KMS-11 (cell line): Measurements from ENCODE around the gene NKX2-2.

Experiments used
- H2AFZ ChIP-seq: fragments of 200-600 bp; sonication (generic); 2 replicates; pipeline ENCODE4 v1.6.1; 2016; ENCODE audit warnings: antibody characterized with exemption, mixed run types, low read depth
- H3K27ac ChIP-seq: fragments of 200-600 bp; sonication (generic); 2 replicates; pipeline ENCODE4 v1.6.1; 2016; ENCODE audit warnings: mild to moderate bottlenecking, mixed run types
- H3K27me3 ChIP-seq: fragments of 200-600 bp; sonication (generic); 2 replicates; pipeline ENCODE4 v1.6.1; 2017; ENCODE audit warnings: mild to moderate bottlenecking, low read depth, mixed run types, moderate library complexity; ENCODE audit not compliant: insufficient read depth
- H3K36me3 ChIP-seq: fragments of 200-600 bp; sonication (generic); 2 replicates; pipeline ENCODE4 v1.6.1; 2017; ENCODE audit warnings: mild to moderate bottlenecking, mixed run types; ENCODE audit not compliant: insufficient read depth
- H3K4me1 ChIP-seq: fragments of 200-600 bp; sonication (generic); 2 replicates; pipeline ENCODE4 v1.6.1; 2016; ENCODE audit warnings: mild to moderate bottlenecking, low read depth, mixed run types; ENCODE audit not compliant: poor library complexity, severe bottlenecking
- H3K4me2 ChIP-seq: fragments of 200-600 bp; sonication (generic); 2 replicates; pipeline ENCODE4 v1.7.0; 2016; ENCODE audit warnings: mild to moderate bottlenecking, mixed run types
- H3K4me3 ChIP-seq: fragments of 200-600 bp; sonication (generic); IDR thresholded peaks from 2 replicates; pipeline ENCODE4 v1.6.1; 2017; ENCODE audit warnings: low read depth, low read length, mixed read lengths; ENCODE audit not compliant: insufficient read depth
- H3K79me2 ChIP-seq: fragments of 200-600 bp; sonication (generic); 2 replicates; pipeline ENCODE4 v1.6.1; 2016; ENCODE audit warnings: low read depth, mixed run types; ENCODE audit not compliant: insufficient read depth
- H3K9ac ChIP-seq: fragments of 200-600 bp; sonication (generic); 2 replicates; pipeline ENCODE4 v1.6.1; 2016; ENCODE audit warnings: mild to moderate bottlenecking, mixed run types
- H4K20me1 ChIP-seq: fragments of 200-600 bp; sonication (generic); 2 replicates; pipeline ENCODE4 v1.6.1; 2016; ENCODE audit warnings: mild to moderate bottlenecking, mixed run types; ENCODE audit not compliant: insufficient read depth
- CTCF ChIP-seq: fragments of 200-600 bp; sonication (generic); conservative IDR thresholded peaks from 2 replicates; pipeline ENCODE4 v1.6.1; 2017; ENCODE audit warnings: low read depth, mild to moderate bottlenecking, antibody characterized with exemption, low read length, moderate library complexity, mixed read lengths

Gene NKX2-2

GRCh38 chr20:21515300-21516179 lies 1.7 kb upstream of the NKX2-2 start:
- no peak overlapping the region for H3K27ac ChIP-seq
- H3K9ac ChIP-seq: no peak overlapping the region
- no peaks in the 10 kb centered on the region for H3K79me2 ChIP-seq
- H3K36me3 ChIP-seq: no peaks in the 10 kb centered on the region
- H3K27me3 ChIP-seq: peaks cover 6% of the 10 kb centered on the region
- no peaks in the 10 kb centered on the region for H3K4me1 ChIP-seq
- H4K20me1 ChIP-seq: no peaks in the 10 kb centered on the region
- no peak overlapping the region for H2AFZ ChIP-seq
- H3K4me2 ChIP-seq: no peak overlapping the region
- no peak overlapping the region for H3K4me3 ChIP-seq
- no peak for TF ChIP-seq CTCF

GRCh38 chr20:21514553-21515251 lies 838 bp upstream of the NKX2-2 start:
- no peak overlapping the region for H2AFZ ChIP-seq
- no peak overlapping the region for H3K4me3 ChIP-seq
- H3K4me2 ChIP-seq: no peak overlapping the region
- H3K79me2 ChIP-seq: no peaks in the 10 kb centered on the region
- H3K36me3 ChIP-seq: no peaks in the 10 kb centered on the region
- H4K20me1 ChIP-seq: no peaks in the 10 kb centered on the region
- no peak for TF ChIP-seq CTCF
- H3K9ac ChIP-seq: no peak overlapping the region
- no peaks in the 10 kb centered on the region for H3K4me1 ChIP-seq
- H3K27ac ChIP-seq: no peak overlapping the region
- peaks cover 3% of the 10 kb centered on the region for H3K27me3 ChIP-seq

GRCh38 chr20:21513181-21513663 lies 642 bp downstream of the NKX2-2 start:
- Histone ChIP-seq H3K27ac (no peak overlapping the region), H3K4me3 (no peak overlapping the region), H3K36me3 (no peaks in the 10 kb centered on the region), H3K79me2 (no peaks in the 10 kb centered on the region), H3K4me1 (no peaks in the 10 kb centered on the region), H3K4me2 (no peak overlapping the region), H4K20me1 (no peaks in the 10 kb centered on the region), H3K27me3 (peaks cover 3% of the 10 kb centered on the region), H2AFZ (no peak overlapping the region), H3K9ac (no peak overlapping the region)
- no peak for TF ChIP-seq CTCF

- no peak overlapping the region for H3K4me2 ChIP-seq
- no peaks in the 10 kb centered on the region for H3K4me1 ChIP-seq
- H3K27me3 ChIP-seq: no peaks in the 10 kb centered on the region; the same call in 1 of the 2 replicates
- no peak for TF ChIP-seq CTCF
- H2AFZ ChIP-seq: no peak overlapping the region
- H3K79me2 ChIP-seq: no peaks in the 10 kb centered on the region
- no peak overlapping the region for H3K4me3 ChIP-seq
- no peak overlapping the region for H3K27ac ChIP-seq
- H4K20me1 ChIP-seq: no peaks in the 10 kb centered on the region
- no peaks in the 10 kb centered on the region for H3K36me3 ChIP-seq
- H3K9ac ChIP-seq: no peak overlapping the region
These were observed 1.2 kb downstream of the NKX2-2 start for GRCh38 chr20:21512634-21513180.
